HFFc6 (cell line): Measurements from ENCODE around the gene PAQR9. TPM values are rescaled to one million over a fixed set of nuclear protein-coding genes. Genes with fewer than 3 reads are reported as not detected.

ENCODE experiments used
- DNase-seq: peaks from one replicate; pipeline ENCODE4 v3.0.0-alpha.2; 2018
- H3K27ac Mint-ChIP-seq: 2 replicates; pipeline ENCODE4 v1.8.0; 2020; ENCODE audit warnings: mild to moderate bottlenecking, mixed read lengths
- H3K27me3 Mint-ChIP-seq: 2 replicates; pipeline ENCODE4 v1.8.0; 2021; ENCODE audit warnings: mild to moderate bottlenecking, moderate library complexity, mixed read lengths; ENCODE audit not compliant: insufficient read depth
- H3K36me3 Mint-ChIP-seq: 2 replicates; pipeline ENCODE4 v1.8.0; 2021; ENCODE audit warnings: low read depth, mixed read lengths
- H3K4me1 Mint-ChIP-seq: 2 replicates; pipeline ENCODE4 v1.8.0; 2020; ENCODE audit warnings: low read depth, mixed read lengths
- H3K4me3 Mint-ChIP-seq: 2 replicates; pipeline ENCODE4 v1.8.0; 2020; ENCODE audit warnings: mild to moderate bottlenecking, moderate library complexity, mixed read lengths
- H3K9me3 Mint-ChIP-seq: 2 replicates; pipeline ENCODE4 v1.8.0; 2020; ENCODE audit warnings: mild to moderate bottlenecking, mixed read lengths
- total RNA-seq, 6 experiments: library from RNA; stranded (reverse); fragmentation: NEBNext Ultra II Directional; extraction: Animal tissue kit (Norgen Biotek cat#: 25700); gene quantifications; 2 replicates in 1 of 6; 3 replicates in 5 of 6; pipeline ENCODE4 v1.2.3, GENCODE V29; 2021
- TF ChIP-seq, protein P1 (sequence below): fragments of 200-600 bp; sonication (generic); IDR thresholded peaks from 2 replicates; pipeline ENCODE4 v1.5.0; 2021; ENCODE audit warnings: antibody characterized with exemption, mild to moderate bottlenecking

Gene PAQR9
- total RNA-seq, 6 experiments from 2014 or later: 0.11 to 0.30 (median 0.17) TPM; not detected in 2

DNA sequence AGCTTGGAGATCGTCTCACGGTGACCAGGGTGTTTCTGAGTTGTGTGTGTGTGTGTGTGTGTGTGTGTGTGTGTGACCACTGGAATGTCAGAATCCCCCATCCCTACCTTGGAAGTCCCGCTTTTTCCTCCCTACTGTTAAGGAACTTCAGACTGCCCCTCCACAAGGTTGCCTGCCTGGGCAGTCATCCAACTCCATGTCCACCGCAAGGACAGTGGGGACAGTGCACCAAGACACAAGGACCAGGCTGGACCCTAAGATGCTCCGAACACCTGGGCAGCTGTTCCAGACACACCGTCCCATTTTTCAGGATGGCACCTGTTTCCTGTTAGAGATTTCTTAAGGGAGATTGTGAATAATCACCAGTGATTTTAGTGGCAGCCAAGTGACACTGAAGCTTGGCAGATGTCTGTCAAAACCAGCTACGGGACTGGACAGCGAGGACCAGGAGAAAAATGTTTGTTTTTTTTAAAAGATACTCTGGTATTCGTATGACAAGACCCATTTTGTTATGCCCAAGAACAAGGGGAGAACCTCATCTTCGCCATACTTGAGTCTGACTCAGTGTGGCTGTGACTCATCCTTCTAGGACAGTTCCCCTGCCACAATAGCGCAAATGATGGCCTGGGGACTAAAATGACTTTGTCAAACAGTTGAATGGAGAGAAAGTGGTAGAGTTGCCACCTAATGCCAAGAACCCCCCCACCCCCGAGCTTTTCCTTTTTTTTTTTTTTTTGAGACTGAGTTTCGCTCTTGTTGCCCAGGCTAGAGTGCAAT is 15.5 kb downstream of the PAQR9 start:
- H3K9me3 Mint-ChIP-seq: no peaks in the 10 kb centered on the region

DNA sequence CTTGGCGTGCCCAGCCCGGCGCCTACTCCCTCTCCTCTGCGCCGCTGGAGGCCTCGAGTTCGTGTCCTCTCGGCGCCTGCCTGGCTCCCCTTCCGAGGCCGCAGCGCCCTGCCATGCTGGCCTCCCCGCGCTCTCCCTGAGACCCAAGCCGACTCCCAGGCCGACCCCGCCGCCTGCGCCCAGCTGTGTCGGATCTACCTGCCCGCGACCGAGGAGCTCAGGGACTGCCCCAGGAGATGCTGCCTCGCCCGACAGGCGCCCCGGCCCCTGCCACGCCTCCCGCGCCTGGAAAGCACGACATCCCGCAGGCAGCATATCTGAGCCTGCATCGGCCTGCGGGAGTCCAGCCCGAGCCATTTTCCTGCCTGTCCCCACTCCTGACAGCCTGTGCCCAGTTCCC is 16.1 kb downstream of the PAQR9 start:
- no peak for DNase-seq
- Mint-ChIP-seq H3K4me1 (peaks cover 17% of the 10 kb centered on the region), H3K27ac (no peak overlapping the region), H3K36me3 (no peaks in the 10 kb centered on the region), H3K4me3 (no peak overlapping the region), H3K9me3 (no peaks in the 10 kb centered on the region), H3K27me3 (peaks cover 30% of the 10 kb centered on the region)
- TF ChIP-seq, protein P1, sequence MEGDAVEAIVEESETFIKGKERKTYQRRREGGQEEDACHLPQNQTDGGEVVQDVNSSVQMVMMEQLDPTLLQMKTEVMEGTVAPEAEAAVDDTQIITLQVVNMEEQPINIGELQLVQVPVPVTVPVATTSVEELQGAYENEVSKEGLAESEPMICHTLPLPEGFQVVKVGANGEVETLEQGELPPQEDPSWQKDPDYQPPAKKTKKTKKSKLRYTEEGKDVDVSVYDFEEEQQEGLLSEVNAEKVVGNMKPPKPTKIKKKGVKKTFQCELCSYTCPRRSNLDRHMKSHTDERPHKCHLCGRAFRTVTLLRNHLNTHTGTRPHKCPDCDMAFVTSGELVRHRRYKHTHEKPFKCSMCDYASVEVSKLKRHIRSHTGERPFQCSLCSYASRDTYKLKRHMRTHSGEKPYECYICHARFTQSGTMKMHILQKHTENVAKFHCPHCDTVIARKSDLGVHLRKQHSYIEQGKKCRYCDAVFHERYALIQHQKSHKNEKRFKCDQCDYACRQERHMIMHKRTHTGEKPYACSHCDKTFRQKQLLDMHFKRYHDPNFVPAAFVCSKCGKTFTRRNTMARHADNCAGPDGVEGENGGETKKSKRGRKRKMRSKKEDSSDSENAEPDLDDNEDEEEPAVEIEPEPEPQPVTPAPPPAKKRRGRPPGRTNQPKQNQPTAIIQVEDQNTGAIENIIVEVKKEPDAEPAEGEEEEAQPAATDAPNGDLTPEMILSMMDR: no peak

More for the DNA sequence above, 15.5 kb downstream of the PAQR9 start:
- Mint-ChIP-seq H3K36me3 (no peaks in the 10 kb centered on the region), H3K4me1 (peaks cover 17% of the 10 kb centered on the region), H3K4me3 (no peak overlapping the region), H3K27me3 (peaks cover 34% of the 10 kb centered on the region), H3K27ac (no peak overlapping the region)
- DNase-seq: no peak
- TF ChIP-seq, protein P1: no peak

DNA sequence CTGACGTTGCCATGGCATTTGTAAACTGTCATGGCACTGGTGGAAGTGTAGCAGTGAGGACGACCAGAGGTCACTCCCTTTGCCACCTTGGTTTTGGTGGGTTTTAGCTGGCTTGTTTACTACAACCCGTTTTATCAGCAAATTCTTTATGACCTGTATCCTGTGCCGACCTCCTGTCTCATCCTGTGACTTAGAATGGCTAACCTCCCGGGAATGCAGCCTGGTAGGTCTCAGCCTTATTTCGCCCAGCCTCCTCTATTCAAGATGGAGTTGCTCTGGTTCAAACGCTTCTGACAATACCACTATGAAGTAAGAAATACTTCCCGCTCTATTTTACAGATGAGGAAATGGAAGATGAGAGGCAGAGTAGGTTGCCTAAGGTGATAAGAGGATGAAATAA is 16.6 kb downstream of the PAQR9 start:
- DNase-seq: no peak
- TF ChIP-seq, protein P1: no peak
- Mint-ChIP-seq H3K4me3 (no peak overlapping the region), H3K9me3 (no peaks in the 10 kb centered on the region), H3K27me3 (peaks cover 25% of the 10 kb centered on the region), H3K36me3 (no peaks in the 10 kb centered on the region), H3K27ac (no peak overlapping the region), H3K4me1 (peaks cover 17% of the 10 kb centered on the region)

DNA sequence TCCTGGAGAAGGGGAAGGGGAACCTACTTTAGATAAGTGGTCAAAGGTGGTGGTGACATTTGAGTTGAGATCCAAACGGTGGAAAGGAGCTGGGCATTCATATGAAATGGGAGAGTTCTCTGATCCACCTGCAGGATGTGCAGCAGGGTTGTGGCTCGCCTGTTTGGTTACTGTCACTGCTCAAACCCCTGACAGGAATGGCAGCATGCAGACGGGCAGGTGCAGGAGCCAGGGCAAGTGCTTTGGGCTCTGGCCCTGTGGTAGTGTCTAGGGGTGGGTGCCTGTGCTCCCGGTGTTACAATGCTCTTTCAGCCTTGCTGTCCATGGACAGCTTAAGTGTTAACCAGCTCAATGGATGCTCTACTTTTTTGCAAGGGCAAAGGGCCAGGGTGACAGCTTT is 18.5 kb downstream of the PAQR9 start:
- no peaks in the 10 kb centered on the region for H3K9me3 Mint-ChIP-seq
- H3K27ac Mint-ChIP-seq: no peak overlapping the region
- no peaks in the 10 kb centered on the region for H3K36me3 Mint-ChIP-seq
- peaks cover 17% of the 10 kb centered on the region for H3K4me1 Mint-ChIP-seq
- TF ChIP-seq, protein P1: no peak
- H3K27me3 Mint-ChIP-seq: peaks cover 25% of the 10 kb centered on the region
- DNase-seq: no peak
- no peak overlapping the region for H3K4me3 Mint-ChIP-seq

DNA sequence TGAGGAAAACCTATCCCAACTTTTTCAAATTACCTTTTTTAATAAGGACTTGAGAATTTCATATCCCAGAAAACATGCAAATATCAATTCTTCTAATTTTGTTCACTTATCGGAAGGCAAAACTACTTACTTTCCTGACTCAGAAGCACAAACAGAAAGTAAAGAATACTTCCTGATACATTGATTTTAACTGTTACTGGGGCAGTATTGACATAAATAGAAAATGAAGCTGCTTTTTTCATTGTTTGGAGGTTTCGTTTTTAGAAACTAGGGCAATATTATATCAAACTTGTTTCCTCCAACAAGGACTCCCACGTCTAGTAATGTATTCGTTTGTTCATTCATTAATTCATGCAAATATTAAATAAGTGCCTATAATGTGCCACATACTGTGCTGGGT is 19.1 kb downstream of the PAQR9 start:
- Mint-ChIP-seq H3K9me3 (no peaks in the 10 kb centered on the region), H3K27me3 (peaks cover 25% of the 10 kb centered on the region), H3K4me3 (no peak overlapping the region), H3K4me1 (peaks cover 17% of the 10 kb centered on the region), H3K36me3 (no peaks in the 10 kb centered on the region), H3K27ac (no peak overlapping the region)
- DNase-seq: no peak
- TF ChIP-seq, protein P1: no peak
